ENCODE data around the gene SLC10A1.
"Not testable (repeated sequence)": the region's sequence is repeated elsewhere in the genome, so short reads cannot be mapped to it uniquely, and the experiment has no call there.

The SLC10A1 gene

GRCh38 chr14:69755296-69755695, 41.7 kb downstream of the SLC10A1 start:
- H3K27ac Mint-ChIP-seq (ENCODE audit: low read depth) = no peak overlapping the region
- ATAC-seq (replicated peaks; ENCODE audit: extremely low read depth, poor library complexity, severe bottlenecking) (no peak), DNase-seq (ENCODE audit: low spot score in 2 of 2) (no peak)

GRCh38 chr14:69754487-69754886, 42.6 kb downstream of the SLC10A1 start:
- DNase-seq (ENCODE audit: low spot score in 2 of 2) (no peak), ATAC-seq (replicated peaks; ENCODE audit: extremely low read depth, poor library complexity, severe bottlenecking) (no peak)
- no peak overlapping the region for H3K4me3 Mint-ChIP-seq
- H3K27me3 Mint-ChIP-seq = no peaks in the 10 kb centered on the region
- peaks cover 1% of the 10 kb centered on the region for H3K36me3 Mint-ChIP-seq (ENCODE audit: insufficient read depth)
- H3K4me1 Mint-ChIP-seq = no peaks in the 10 kb centered on the region
- no peaks in the 10 kb centered on the region for H3K9me3 Mint-ChIP-seq
- H3K27ac Mint-ChIP-seq (ENCODE audit: low read depth) = no peak overlapping the region

More at GRCh38 chr14:69755296-69755695, 41.7 kb downstream of the SLC10A1 start:
- no peaks in the 10 kb centered on the region for H3K4me1 Mint-ChIP-seq
- no peaks in the 10 kb centered on the region for H3K9me3 Mint-ChIP-seq
- no peaks in the 10 kb centered on the region for H3K27me3 Mint-ChIP-seq
- peaks cover 1% of the 10 kb centered on the region for H3K36me3 Mint-ChIP-seq (ENCODE audit: insufficient read depth)
- H3K4me3 Mint-ChIP-seq = no peak overlapping the region

GRCh38 chr14:69753860-69754259, 43.2 kb downstream of the SLC10A1 start:
- no peak overlapping the region for H3K4me3 Mint-ChIP-seq
- no peaks in the 10 kb centered on the region for H3K4me1 Mint-ChIP-seq
- no peaks in the 10 kb centered on the region for H3K9me3 Mint-ChIP-seq
- ATAC-seq (replicated peaks; ENCODE audit: extremely low read depth, poor library complexity, severe bottlenecking) (no peak), DNase-seq (ENCODE audit: low spot score in 2 of 2) (no peak)
- H3K27ac Mint-ChIP-seq (ENCODE audit: low read depth) = no peak overlapping the region
- peaks cover 1% of the 10 kb centered on the region for H3K36me3 Mint-ChIP-seq (ENCODE audit: insufficient read depth)
- no peaks in the 10 kb centered on the region for H3K27me3 Mint-ChIP-seq

- ATAC-seq (replicated peaks; ENCODE audit: extremely low read depth, poor library complexity, severe bottlenecking) (no peak), DNase-seq (ENCODE audit: low spot score in 2 of 2) (no peak)
- Mint-ChIP-seq H3K4me3 (no peak overlapping the region), H3K27me3 (no peaks in the 10 kb centered on the region), H3K4me1 (no peaks in the 10 kb centered on the region), H3K27ac (ENCODE audit: low read depth) (no peak overlapping the region), H3K9me3 (no peaks in the 10 kb centered on the region), H3K36me3 (ENCODE audit: insufficient read depth) (peaks cover 1% of the 10 kb centered on the region)
These were observed 44.3 kb downstream of the SLC10A1 start for GRCh38 chr14:69752773-69753172.

GRCh38 chr14:69750495-69750894, 46.5 kb downstream of the SLC10A1 start:
- Mint-ChIP-seq H3K9me3 (no peaks in the 10 kb centered on the region), H3K4me1 (peaks cover 5% of the 10 kb centered on the region), H3K27ac (ENCODE audit: low read depth) (no peak overlapping the region), H3K4me3 (no peak overlapping the region), H3K36me3 (ENCODE audit: insufficient read depth) (peaks cover 1% of the 10 kb centered on the region), H3K27me3 (no peaks in the 10 kb centered on the region)
- ATAC-seq (replicated peaks; ENCODE audit: extremely low read depth, poor library complexity, severe bottlenecking) = no peak
- DNase-seq (ENCODE audit: low spot score in 2 of 2) = no peak

GRCh38 chr14:69749956-69750355, 47.1 kb downstream of the SLC10A1 start:
- peaks cover 5% of the 10 kb centered on the region for H3K4me1 Mint-ChIP-seq
- no peak overlapping the region for H3K4me3 Mint-ChIP-seq
- peaks cover 1% of the 10 kb centered on the region for H3K36me3 Mint-ChIP-seq (ENCODE audit: insufficient read depth)
- no peak overlapping the region for H3K27ac Mint-ChIP-seq (ENCODE audit: low read depth)
- H3K9me3 Mint-ChIP-seq = no peaks in the 10 kb centered on the region
- no peaks in the 10 kb centered on the region for H3K27me3 Mint-ChIP-seq
- no peak for ATAC-seq (replicated peaks; ENCODE audit: extremely low read depth, poor library complexity, severe bottlenecking)
- DNase-seq (ENCODE audit: low spot score in 2 of 2) = no peak

GRCh38 chr14:69741055-69741454, 56.0 kb downstream of the SLC10A1 start:
- no peak for ATAC-seq (replicated peaks; ENCODE audit: extremely low read depth, poor library complexity, severe bottlenecking)
- Mint-ChIP-seq H3K27me3 (peaks cover 12% of the 10 kb centered on the region), H3K4me3 (no peak overlapping the region), H3K4me1 (peaks cover 4% of the 10 kb centered on the region), H3K36me3 (ENCODE audit: insufficient read depth) (peaks cover under 1% of the 10 kb centered on the region), H3K27ac (ENCODE audit: low read depth) (no peak overlapping the region), H3K9me3 (no peaks in the 10 kb centered on the region)
- no peak for DNase-seq (ENCODE audit: low spot score in 2 of 2)

- not testable (repeated sequence) for DNase-seq (ENCODE audit: low spot score in 2 of 2); H3K36me3 Mint-ChIP-seq (ENCODE audit: insufficient read depth); H3K4me1 Mint-ChIP-seq; ATAC-seq (replicated peaks; ENCODE audit: extremely low read depth, poor library complexity, severe bottlenecking); H3K4me3 Mint-ChIP-seq; H3K9me3 Mint-ChIP-seq; H3K27ac Mint-ChIP-seq (ENCODE audit: low read depth)
- peaks cover 38% of the 10 kb centered on the region for H3K27me3 Mint-ChIP-seq
These were observed 60.6 kb downstream of the SLC10A1 start for GRCh38 chr14:69736405-69736804.

GRCh38 chr14:69731919-69732598, 65.0 kb downstream of the SLC10A1 start:
- peaks cover 36% of the 10 kb centered on the region for H3K27me3 Mint-ChIP-seq
- H3K36me3 Mint-ChIP-seq (ENCODE audit: insufficient read depth); H3K9me3 Mint-ChIP-seq; H3K27ac Mint-ChIP-seq (ENCODE audit: low read depth); DNase-seq (ENCODE audit: low spot score in 2 of 2); ATAC-seq (replicated peaks; ENCODE audit: extremely low read depth, poor library complexity, severe bottlenecking); H3K4me3 Mint-ChIP-seq; H3K4me1 Mint-ChIP-seq: not testable (repeated sequence)

GRCh38 chr14:69727860-69728259, 69.2 kb downstream of the SLC10A1 start:
- Mint-ChIP-seq H3K9me3 (no peaks in the 10 kb centered on the region), H3K27me3 (peaks cover 2% of the 10 kb centered on the region), H3K36me3 (ENCODE audit: insufficient read depth) (peaks cover 5% of the 10 kb centered on the region), H3K27ac (ENCODE audit: low read depth) (no peak overlapping the region), H3K4me1 (peaks cover 19% of the 10 kb centered on the region), H3K4me3 (no peak overlapping the region)
- ATAC-seq (replicated peaks; ENCODE audit: extremely low read depth, poor library complexity, severe bottlenecking) = no peak
- DNase-seq (ENCODE audit: low spot score in 2 of 2) = no peak

GRCh38 chr14:69726761-69727511, 70.1 kb downstream of the SLC10A1 start:
- Mint-ChIP-seq H3K36me3 (ENCODE audit: insufficient read depth) (peaks cover 5% of the 10 kb centered on the region), H3K27me3 (no peaks in the 10 kb centered on the region), H3K27ac (ENCODE audit: low read depth) (peak overlapping the region; percentile 44), H3K4me3 (peak overlapping the region; percentile 55), H3K4me1 (peaks cover 19% of the 10 kb centered on the region), H3K9me3 (no peaks in the 10 kb centered on the region)
- ATAC-seq (replicated peaks; ENCODE audit: extremely low read depth, poor library complexity, severe bottlenecking) (peak; percentile 87), DNase-seq (ENCODE audit: low spot score in 2 of 2) (peak; percentile 70 to 87)

Data from central memory CD8-positive, alpha-beta T cell (primary cell).